ENCODE measurements around the gene RPS25.
A peak's percentile ranks its signal among the peaks of the same experiment; 100 is the strongest.
"Not testable (repeated sequence)": the region's sequence is repeated elsewhere in the genome, so short reads cannot be mapped to it uniquely, and the experiment has no call there.

RPS25 gene

DNA sequence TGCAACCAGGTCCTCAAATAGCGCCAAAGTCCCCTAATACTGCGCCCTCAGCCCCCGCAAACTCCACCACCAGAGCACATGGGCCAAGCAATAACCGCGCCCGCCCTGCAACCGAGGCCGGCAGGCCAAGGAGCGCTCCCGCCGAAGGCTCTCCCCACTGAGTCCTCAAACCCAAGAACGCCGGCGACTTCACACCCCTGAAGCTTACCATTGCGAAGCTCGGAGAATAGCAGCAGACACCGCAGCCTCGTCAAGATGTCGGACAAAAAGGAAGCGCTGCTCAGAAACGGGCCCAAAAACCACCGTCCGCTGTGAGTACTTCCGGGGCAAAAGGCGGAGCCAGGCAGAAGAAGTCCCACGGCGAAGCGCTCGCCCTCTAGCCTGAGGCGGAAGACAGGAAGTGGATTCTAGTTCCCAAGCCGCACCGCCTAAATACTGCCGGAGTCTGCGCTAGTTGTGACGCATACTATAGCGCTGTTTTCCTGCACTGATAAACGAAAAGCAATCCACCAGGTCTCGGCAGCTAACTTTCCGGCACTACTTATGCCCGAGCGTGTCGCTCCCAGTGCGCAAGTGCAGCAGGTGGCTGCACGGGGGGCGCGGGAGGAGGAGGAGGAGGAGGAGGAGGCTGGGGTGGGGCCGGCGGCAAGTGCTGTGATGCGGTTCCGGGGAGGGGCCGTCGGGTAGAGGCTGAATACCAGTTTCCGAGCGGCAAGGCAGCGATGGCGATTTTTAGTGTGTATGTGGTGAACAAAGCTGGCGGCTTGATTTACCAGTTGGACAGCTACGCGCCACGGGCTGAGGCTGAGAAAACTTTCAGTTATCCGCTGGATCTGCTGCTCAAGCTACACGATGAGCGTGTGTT, at the start of gene RPS25, which contains the start of gene TRAPPC4:
RPS25 (minus strand) TSS at position 270 of the 865 bp plus-strand sequence; CDS start at position 211, 59 bp downstream.
TRAPPC4 (plus strand) TSS at position 693 of the 865 bp plus-strand sequence; CDS start at position 723, 30 bp downstream.
- DNase-seq = peak; percentile 80 to 89

DNA sequence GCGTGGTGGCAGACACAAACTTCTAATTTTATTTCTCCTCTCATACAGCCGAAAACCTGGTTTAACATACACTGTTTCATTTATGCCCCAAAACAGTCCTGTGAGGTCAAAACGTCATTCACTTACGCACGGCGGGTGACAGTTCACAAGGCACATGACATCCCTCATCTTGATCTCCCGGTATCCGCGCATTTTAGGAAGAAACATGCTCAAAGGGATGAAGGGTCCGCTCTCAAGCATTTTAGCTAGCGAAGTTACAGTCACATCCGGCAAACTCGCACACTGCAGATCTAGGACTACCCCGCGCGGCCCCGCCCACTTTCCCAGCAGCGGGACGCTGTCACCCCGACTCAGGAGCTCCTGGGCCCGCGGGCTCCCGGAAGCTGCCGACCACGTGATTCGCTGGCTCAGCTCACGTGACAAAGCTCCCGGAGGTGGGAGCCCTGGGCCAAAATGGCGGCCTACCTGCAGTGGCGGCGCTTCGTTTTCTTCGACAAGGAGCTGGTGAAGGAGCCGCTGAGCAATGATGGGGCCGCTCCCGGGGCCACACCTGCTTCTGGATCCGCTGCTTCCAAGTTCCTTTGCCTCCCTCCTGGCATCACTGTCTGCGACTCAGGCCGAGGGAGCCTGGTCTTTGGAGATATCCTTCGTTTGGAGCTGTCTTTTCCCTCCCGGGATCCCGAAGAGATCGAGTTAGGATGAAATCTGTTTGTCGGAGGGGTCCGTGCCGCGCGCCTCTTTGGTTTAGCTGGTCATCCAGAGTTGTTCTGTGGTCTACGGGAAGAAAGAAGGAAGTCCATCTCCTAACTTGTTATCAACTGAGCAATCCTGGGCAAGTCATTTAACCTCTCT, 49.5 kb upstream of the RPS25 start, which contains the start of gene VPS11:
VPS11 (plus strand) TSS at position 448 of the 852 bp plus-strand sequence; CDS start at position 454, 6 bp downstream.
- peak; percentile 68 to 78 for DNase-seq

DNA sequence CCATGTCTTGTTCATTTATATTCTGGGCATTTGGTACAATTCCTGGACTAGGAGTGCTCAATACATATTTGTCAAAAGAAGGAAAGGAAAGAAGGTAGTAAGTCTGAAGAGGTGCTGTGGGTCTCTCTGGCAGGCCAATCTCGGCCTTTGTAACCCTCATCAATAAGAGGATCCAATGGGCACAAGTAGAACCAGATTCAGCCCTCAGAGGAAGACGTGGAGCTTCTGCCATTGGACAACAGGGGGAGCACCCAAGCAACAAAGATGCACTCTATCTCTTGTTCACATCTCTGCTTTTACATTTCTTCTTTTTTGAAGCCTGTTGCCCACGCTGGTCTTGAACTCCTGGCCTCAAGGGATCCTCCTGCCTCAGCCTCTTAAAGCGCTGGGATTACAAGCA, 47.2 kb upstream of the RPS25 start:
- no peak for DNase-seq

DNA sequence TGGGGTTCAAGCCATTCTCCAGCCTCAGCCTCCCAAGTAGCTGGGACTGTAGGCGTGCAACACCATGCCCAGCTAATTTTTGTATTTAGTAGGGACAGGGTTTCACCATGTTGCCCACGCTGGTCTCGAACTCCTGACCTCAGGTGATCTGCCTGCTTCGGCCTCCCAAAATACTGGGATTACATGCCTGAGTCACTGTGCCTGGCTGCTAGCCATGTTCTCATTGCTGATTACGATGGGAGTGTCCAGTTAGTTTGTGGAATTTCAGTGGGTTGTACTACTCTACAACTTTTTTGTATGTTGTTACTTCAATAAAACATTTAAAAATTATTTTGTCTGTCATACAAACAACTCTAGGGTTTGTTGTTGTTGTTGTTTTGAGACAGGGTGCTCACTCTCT, 44.6 kb upstream of the RPS25 start:
- no peak for DNase-seq

DNA sequence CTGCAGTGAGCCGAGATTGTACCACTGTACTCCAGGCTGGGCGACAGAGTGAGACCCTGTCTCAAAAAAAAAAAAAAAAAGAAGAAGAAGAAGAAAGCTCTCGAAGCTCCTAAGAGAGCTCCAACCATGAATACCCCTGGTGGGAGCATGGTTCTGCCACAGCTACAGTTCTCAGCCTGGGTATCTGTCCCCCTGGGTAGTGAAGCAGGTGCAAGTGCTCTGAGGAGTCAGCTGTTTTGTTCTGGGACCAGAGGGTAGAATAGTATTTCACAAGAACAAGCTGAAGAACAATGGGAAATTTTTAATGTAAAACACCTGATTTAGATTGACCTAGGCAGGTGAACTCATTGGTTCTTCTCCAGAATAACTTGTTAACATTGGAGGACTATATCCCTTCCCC, 43.1 kb upstream of the RPS25 start:
- DNase-seq = no peak

DNA sequence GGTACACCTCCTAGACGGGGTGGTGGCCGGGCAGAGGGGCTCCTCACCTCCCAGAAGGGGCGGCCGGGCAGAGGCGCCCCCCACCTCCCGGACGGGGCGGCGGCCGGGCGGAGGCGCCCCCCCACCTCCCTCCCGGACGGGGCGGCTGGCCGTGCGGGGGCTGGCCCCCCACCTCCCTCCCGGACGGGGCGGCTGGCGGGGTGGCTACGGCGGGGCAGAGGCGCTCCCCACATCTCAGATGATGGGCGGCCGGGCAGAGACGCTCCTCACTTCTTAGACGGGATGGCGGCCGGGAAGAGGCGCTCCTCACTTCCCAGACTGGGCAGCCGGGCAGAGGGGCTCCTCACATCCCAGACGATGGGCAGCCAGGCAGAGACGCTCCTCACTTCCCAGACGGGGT, 41.0 kb upstream of the RPS25 start:
- DNase-seq = not testable (repeated sequence)

DNA sequence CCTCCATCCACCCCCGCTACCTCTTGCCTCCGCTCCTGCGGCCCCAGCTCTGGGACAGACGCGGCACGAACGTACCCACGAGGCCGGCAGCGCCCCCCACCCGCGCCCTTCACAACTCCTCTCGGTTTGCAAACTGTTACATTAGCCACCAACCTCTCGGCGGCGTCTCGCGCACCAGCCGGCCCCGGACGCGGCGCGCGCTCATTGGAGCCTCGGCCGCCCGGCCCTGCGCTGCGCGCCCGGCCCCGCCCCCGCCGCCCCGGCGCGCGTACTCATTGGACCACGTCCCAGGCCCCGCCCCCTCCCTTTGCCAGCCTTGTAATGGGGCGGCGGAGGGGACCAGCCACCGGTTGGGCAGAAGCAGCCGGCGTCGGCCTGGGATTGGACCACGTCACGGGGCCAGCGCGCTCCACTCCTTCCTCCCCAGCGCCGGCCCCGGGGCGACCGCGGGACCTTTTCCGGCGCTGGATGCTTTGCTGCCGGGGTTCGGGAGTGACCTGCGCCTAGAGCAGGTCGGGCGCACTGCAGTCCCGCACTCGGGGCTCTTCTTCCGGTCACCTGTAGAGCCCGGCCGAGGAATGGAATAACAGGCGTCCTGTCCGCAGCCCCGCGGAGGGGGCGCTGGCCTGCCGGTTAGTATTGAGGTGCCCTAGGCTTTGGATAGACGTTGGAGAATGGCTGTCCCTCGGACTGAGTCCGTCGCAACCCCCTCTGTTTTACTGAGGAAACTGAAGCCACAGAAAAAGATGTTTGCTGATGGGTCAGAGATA, 39.0 kb upstream of the RPS25 start, which contains the start of gene HYOU1:
HYOU1 (minus strand) TSS at position 206 of the 770 bp plus-strand sequence. CDS start 1,045 bp downstream, outside the sequence.
- peak; percentile 63 to 85 for DNase-seq

DNA sequence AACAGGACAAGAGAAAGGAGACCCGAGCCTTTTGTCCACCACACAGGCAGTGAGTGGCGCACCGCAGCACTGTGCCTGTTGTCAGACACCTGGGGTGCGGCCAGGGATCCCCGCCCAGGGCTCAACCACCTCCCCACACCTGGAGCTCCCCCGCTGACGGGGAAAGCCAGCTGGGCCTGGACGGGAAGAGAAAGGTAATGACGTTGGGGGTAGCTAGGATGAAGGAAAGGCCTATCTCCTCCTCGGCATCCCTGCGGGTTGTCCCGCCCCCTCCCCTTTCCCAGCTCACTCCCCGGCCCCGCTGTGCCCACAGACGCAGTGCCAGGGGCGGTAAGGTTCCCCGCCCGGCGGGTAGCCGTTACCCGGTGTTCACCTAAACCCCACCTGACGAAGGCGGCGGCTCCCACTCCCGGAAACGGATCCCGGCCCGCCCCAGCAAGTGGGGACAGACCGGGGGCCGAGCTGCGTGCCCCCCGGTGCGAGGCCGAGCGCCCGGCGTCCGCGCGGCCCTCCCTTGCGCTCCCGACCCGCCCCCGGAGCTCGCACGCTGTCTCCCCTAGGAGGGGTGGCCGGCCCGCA, 38.4 kb upstream of the RPS25 start:
- DNase-seq = no peak

DNA sequence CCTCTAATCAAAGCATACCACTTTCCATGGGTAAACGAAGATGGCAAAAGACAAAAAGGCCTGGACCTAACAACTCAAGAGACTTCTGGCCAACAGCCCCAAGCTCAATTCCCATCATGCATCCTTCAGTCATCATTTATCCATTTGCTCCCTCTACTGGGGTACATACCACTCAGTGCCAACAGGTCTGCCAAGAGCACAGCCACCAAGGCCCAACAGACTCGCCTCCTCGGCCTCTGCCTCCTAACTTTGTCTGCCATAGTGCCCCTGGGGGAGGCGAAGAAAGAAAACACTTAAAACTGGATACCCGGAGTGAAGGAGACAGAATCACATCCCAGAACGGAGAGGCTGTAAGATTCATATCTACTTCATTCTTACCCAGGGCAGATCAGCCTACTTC, 37.8 kb upstream of the RPS25 start:
- no peak for DNase-seq

DNA sequence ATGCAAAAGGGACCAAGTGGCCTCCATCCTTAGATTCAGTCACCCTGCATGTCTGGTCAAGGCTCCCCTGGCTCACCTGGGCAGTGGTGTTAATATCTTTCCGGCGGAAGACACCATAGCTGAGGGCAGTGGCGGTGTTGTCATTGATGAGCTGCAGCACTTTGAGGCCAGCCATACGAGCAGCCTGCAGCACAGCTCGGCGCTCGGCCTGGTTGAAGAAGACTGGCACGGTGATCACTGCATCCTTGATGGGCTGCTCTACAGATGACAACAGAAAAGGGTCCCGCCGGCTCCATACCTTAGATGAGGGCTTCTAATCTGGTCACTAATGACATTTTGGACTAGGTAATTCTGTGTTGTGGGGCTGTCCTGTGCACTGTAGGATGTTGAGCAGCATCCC, 36.3 kb upstream of the RPS25 start:
- no peak for DNase-seq

DNA sequence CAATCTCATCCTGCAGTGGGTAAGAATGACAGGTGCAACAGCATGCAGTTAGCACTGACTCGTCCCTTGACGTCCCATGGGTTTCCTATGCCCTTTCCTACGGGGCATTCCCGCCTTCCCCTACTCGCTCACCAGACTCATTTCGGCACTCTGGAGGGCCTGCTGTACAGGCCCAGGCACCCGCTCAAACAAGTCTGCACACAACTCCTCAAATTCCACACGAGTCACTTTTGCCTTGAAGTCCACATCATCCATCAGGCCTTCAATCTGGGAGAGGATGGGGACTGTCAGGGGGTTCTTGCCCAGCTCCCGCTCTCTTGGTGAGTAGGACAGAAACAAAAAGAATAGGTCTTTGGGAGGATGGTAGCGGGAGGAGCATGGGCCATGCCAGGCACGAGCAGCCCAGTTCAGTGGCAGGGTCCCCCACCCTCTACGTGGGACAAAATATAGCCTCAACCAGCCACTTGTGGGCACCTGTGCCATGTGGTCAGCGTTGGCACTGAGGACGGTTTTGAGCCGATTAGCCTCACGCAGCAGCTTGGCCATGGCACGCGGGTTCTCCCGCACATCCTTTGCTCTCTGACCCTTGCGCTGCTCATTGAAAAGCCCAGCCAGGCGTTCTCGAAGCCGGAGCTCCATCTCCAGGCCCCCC, 34.1 kb upstream of the RPS25 start:
- no peak for DNase-seq

DNA sequence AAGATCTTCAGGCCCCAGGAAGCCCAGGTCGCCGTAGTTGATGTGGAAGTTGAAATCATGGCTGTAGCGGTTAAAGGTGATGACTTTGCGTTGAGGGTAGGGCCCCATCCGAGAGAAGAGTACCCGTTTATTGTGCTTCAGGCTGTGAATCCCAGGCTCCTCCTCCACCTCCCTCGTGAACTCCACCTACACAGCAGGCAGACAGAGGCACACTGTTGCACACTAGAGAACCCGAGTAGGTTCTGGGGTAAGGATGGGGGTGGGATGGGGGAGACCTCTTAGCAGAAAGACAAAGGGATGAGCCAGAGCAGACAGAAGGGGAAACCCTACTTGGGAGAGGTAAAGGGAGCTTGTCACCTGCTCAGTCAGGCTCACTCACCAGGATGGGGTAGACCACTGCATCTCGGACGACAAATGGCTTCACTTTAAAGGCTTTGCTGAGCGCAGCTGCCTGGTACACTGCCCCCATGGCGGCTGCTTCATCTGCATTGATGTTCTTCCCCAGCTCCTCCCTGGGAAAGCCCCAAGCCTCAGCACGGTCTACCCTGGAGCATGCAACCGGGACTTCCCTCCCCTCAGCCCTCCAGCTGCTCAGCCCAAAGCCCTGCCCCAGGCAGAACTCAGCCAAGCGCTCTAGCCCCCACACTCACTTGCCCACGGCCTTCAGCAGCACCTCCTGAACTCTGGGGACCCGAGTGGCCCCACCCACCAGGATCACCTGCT, 33.5 kb upstream of the RPS25 start:
- DNase-seq = no peak

DNA sequence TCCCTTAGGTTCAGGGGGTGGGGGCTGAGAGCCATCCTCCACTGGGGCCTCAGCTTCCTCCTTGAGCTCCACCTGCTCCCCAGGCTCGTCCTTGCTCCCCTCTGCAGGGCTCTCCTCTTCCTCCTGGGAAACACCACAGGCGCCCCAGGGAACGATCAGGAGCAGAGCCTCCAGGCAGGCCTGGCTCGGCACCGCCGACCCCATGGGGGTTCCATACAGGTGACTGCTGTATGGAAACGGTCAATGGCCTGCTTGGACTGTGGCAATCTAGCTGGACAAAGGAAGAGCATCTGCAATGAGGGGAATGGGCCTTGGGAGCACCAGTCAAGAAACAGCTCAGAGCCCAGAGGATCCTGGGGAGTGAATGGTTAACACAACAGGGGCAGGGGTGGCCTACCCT, 30.9 kb upstream of the RPS25 start:
- no peak for DNase-seq

DNA sequence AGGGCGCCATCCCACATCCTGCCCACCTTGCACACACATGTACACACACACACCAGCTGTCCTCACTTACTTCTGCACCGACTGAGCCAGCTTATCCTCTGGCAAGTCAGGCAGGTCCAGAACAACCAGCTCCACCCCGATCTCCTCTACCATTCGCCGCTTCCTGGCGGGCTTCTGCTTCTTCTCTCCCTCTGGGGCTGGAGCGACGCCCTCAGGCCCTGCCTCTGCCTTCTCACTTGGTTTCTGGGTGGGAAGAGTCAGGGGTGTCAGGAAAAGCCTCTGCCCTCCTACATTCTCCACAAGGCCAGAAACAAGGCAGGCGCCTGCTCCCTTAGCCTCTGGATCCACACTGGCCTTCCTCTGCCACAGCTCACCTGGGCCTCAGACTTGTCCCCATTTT, 30.5 kb upstream of the RPS25 start:
- DNase-seq = no peak

DNA sequence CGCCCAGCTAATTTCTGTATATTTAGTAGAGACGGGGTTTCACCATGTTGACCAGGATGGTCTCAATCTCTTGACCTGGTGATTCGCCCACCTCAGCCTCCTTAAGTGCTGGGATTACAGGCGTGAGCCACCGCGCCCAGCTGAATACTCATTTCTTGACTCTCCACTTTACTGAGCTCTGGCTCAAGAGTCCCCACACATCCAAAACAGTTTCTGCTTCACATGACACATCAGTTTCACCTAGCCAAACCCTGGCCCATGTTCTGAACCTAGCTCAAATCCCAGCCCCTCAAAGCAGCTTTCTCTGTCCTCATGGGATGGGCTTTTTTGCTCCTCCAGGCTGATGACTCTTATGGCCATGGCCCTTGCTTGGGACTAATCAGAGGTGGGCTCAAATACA, 29.1 kb upstream of the RPS25 start:
- no peak for DNase-seq

DNA sequence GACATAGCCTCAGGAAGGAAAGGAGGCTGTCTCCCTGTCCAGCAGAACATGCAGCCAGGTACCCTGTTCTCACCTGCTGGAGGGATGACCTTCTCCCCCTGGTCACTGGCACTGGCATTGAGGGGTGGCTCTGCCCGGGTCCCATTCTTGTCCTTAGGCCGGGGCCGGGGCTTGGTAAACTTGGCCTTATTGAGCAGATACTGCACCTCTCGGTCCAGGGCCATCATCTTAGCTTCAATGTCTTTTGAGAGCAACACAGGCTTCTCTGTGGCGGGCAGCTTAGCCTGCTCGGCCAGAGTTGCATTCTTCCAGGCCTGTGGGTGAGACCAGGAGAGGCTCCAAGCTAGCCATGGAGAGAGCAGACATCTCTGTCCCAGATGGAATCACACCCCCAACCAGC, 28.3 kb upstream of the RPS25 start:
- no peak for DNase-seq

DNA sequence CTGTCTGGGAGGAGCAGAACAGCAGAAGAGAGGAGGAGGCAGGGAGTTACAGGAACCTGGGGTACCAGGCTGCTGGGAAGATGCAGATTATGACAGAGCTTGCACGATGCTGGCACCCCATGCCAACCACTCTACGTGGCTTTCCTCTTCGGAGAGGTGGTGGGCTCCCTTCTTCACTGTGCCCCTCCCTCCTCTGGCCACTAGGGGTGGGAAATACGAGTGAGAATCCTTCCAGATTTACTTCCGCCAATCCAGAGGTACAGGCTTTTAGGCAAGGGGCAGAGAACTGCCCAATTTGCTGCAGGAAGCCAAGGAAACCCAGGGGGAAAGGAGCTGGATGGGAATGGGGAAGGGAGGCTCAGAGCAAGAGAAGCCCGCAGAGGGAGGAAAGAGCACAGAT, 26.6 kb upstream of the RPS25 start:
- no peak for DNase-seq

DNA sequence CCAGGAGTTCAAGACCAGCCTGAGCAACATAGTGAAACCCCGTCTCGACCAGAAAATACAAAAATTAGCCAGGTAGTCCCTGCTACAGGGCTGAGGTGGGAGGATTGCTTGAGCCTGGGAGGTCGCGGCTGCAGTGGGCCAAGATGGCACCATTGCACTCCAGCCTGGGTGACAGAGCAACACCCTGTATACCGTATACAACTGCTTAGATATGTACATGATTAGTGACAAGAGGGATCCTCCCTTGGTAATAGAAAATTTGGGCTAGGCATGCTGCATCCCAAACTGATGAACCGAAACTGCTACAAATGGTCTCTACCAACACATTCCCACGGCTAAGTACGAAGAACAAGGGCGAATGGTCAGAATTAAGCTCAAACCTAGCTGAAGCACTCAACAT, 24.8 kb upstream of the RPS25 start:
- no peak for DNase-seq

DNA sequence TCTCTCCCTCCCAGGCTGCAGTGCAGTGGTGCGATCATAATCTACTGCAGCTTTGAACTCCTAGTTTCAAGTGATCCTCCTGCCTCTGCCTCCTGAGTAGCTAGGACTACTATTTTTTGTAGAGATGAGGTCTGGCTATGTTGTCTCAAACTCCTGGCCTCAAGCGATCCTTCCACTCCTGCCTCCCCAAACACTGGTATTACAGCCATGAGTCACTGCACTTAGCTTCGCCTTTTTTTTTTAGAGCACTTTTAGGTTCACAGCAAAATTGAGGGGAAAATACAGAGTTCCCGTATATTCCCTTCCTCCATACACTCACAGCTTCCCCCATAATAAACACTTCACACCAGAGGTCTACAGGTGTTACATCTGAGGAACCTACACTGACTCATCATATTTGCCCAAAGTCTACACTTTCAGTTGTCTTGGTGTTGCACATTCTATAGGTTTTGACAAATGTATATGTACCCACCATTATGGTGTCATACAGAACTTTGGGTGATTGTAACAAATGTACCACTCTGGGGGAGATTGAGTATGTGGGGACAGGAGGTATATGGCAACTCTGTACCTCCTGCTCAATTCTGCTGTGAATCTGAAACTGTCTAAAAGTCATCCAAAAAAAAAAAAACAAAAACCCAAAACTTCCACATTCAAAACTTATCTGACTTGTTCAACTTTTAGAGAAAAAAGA, 23.8 kb upstream of the RPS25 start:
- DNase-seq = no peak

DNA sequence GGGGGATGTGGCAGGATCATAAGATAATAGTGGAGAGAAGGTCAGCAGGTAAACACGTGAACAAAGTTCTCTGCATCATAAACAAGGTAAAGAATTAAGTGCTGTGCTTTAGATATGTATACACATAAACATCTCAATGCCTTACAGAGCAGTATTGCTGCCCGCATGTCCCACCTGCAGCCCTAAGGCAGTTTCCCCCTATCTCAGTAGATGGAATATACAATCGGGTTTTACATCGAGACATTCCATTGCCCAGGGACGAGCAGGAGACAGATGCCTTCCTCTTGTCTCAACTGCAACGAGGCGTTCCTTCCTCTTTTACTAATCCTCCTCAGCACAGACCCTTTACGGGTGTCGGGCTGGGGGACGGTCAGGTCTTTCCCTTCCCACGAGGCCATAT, 21.3 kb upstream of the RPS25 start:
- DNase-seq = not testable (repeated sequence)

All from cerebellar nuclear complex (tissue), 1 donor.